ENCODE results near the gene DCBLD2.

- TF ChIP-seq SPI1 (IDR thresholded peaks at IDR 0.05; ENCODE audit: borderline replicate concordance, low read depth) (no peak), REST (IDR thresholded peaks at IDR 0.05; ENCODE audit: insufficient replicate concordance, low read depth) (no peak), POLR2AphosphoS5 (IDR thresholded peaks at IDR 0.05; ENCODE audit: low read depth) (no peak), GABPA (IDR thresholded peaks at IDR 0.05; ENCODE audit: low read depth) (no peak)
- TF ChIP-seq, protein P1, sequence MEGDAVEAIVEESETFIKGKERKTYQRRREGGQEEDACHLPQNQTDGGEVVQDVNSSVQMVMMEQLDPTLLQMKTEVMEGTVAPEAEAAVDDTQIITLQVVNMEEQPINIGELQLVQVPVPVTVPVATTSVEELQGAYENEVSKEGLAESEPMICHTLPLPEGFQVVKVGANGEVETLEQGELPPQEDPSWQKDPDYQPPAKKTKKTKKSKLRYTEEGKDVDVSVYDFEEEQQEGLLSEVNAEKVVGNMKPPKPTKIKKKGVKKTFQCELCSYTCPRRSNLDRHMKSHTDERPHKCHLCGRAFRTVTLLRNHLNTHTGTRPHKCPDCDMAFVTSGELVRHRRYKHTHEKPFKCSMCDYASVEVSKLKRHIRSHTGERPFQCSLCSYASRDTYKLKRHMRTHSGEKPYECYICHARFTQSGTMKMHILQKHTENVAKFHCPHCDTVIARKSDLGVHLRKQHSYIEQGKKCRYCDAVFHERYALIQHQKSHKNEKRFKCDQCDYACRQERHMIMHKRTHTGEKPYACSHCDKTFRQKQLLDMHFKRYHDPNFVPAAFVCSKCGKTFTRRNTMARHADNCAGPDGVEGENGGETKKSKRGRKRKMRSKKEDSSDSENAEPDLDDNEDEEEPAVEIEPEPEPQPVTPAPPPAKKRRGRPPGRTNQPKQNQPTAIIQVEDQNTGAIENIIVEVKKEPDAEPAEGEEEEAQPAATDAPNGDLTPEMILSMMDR (IDR thresholded peaks at IDR 0.05; ENCODE audit: insufficient read depth, low read length): no peak
These were observed 72.2 kb downstream of the DCBLD2 start for GRCh38 chr3:98829246-98829832.
